Upper lobe of left lung (tissue), 6 donors: ENCODE measurements around the gene MED13L. TPM values are rescaled to one million over a fixed set of nuclear protein-coding genes. Genes with fewer than 3 reads are reported as not detected.

Experiments used
- ATAC-seq, 2 donors: fragments of 200-7000 bp; cut with Tn5 transposase; one replicate each; pipeline ENCODE4 v1.9.1; 2022; ENCODE audit warnings: mild to moderate bottlenecking in 2 of 2, moderate library complexity in 2 of 2; ENCODE audit not compliant: low FRiP score in 2 of 2
- DNase-seq, 2 donors: peaks; one replicate each; pipeline ENCODE4 v3.0.0-alpha.2; 2019 to 2020
- H3K27ac ChIP-seq, 4 donors: fragments of 200-600 bp; sonication (generic); one replicate each; pipeline ENCODE4 v1.5.1; 2016 to 2019
- H3K27me3 ChIP-seq, 4 donors: fragments of 200-600 bp; sonication (generic); one replicate each; pipeline ENCODE4 v1.5.1; 2017 to 2019
- H3K36me3 ChIP-seq, 4 donors: fragments of 200-600 bp; sonication (generic); one replicate each; pipeline ENCODE4 v1.5.1; 2016 to 2019
- H3K4me1 ChIP-seq, 4 donors: fragments of 200-600 bp; sonication (generic); one replicate each; pipeline ENCODE4 v1.5.1; 2018 to 2019
- H3K4me3 ChIP-seq, 4 donors: fragments of 200-600 bp; sonication (generic); one replicate each; pipeline ENCODE4 v1.5.1; 2017 to 2019; ENCODE audit warnings: mild to moderate bottlenecking in 2 of 4, moderate library complexity in 1 of 4
- H3K9me3 ChIP-seq, 4 donors: fragments of 200-600 bp; sonication (generic); one replicate each; pipeline ENCODE4 v1.5.1; 2018 to 2019
- CTCF ChIP-seq, 6 experiments: fragments of 450-650 bp in 4 of 6; fragments of 200-600 bp in 2 of 6; sonication (generic) in 2 of 6; IDR thresholded peaks; one replicate each; pipeline ENCODE4 v1.5.1; 2016 to 2019; ENCODE audit warnings: antibody characterized with exemption in 6 of 6
- EP300 ChIP-seq, 4 donors: sonication (generic); formaldehyde crosslinking; IDR thresholded peaks; one replicate each; pipeline ENCODE4 v1.5.1; 2017; ENCODE audit warnings: antibody characterized with exemption in 4 of 4, control low read depth in 2 of 4
- POLR2A ChIP-seq, 4 donors: fragments of 450-650 bp; IDR thresholded peaks; one replicate each; pipeline ENCODE4 v1.5.1; 2016 to 2017; ENCODE audit warnings: antibody characterized with exemption in 4 of 4, mild to moderate bottlenecking in 2 of 4
- POLR2AphosphoS5 ChIP-seq, 2 donors: sonication (generic); formaldehyde crosslinking; IDR thresholded peaks; one replicate each; pipeline ENCODE4 v1.5.1; 2017; ENCODE audit warnings: antibody characterized with exemption in 2 of 2
- WGBS, 2 donors: methylation state at CpG; one replicate each; pipeline ENCODE4 v1.1.5; 2017 to 2018; 5-methylcytosine and 5-hydroxymethylcytosine counted together
- total RNA-seq, 6 donors: library from RNA; depleted of rRNA in 4 of 6; stranded (reverse); fragments of >200 nt in 4 of 6; gene quantifications; one replicate each; pipeline versions ENCODE4 v1.1.0 to v1.2.1, GENCODE V29; 2016 to 2021
- donor health status: DM: no; HTN: no; CAD: no; lungs with moderate emphysema.
- donor health status: DM: no; HTN: yes; CAD: no; lungs with severe emphysema.

Gene MED13L
- total RNA-seq, 6 donors from 2014 or later, result 96.6 to 178 (median 124) TPM

GRCh38 chr12:116104167-116104767, 173.2 kb downstream of the MED13L start:
- WGBS, 2 donors, result 92 to 97% methylated on average over 2 of the region's 2 CpGs
- H3K27ac ChIP-seq, result no peak overlapping the region
- DNase-seq, result no peak
- no peaks in the 10 kb centered on the region for H3K36me3 ChIP-seq
- peaks cover 0 to 23% (median 5%) of the 10 kb centered on the region in 4 donors for H3K4me1 ChIP-seq
- TF ChIP-seq POLR2A (IDR thresholded peaks at IDR 0.05) (no peak), CTCF (IDR thresholded peaks at IDR 0.05) (no peak), EP300 (IDR thresholded peaks at IDR 0.05) (no peak), POLR2AphosphoS5 (IDR thresholded peaks at IDR 0.05) (no peak)
- no peaks in the 10 kb centered on the region for H3K9me3 ChIP-seq
- no peak for ATAC-seq
- no peak overlapping the region for H3K4me3 ChIP-seq
- no peaks in the 10 kb centered on the region for H3K27me3 ChIP-seq

GRCh38 chr12:116101991-116102390, 175.5 kb downstream of the MED13L start:
- ATAC-seq, result no peak
- Histone ChIP-seq H3K4me3 (no peak overlapping the region), H3K27ac (no peak overlapping the region), H3K4me1 (peaks cover 0 to 26% (median 5%) of the 10 kb centered on the region in 4 donors), H3K27me3 (no peaks in the 10 kb centered on the region), H3K9me3 (no peaks in the 10 kb centered on the region), H3K36me3 (no peaks in the 10 kb centered on the region)
- WGBS, 2 donors, result 83 to 87% methylated on average over 2 of the region's 2 CpGs
- DNase-seq, result no peak
- no peak for TF ChIP-seq POLR2A (IDR thresholded peaks at IDR 0.05)
- no peak for TF ChIP-seq CTCF (IDR thresholded peaks at IDR 0.05)
- no peak for TF ChIP-seq EP300 (IDR thresholded peaks at IDR 0.05)
- no peak for TF ChIP-seq POLR2AphosphoS5 (IDR thresholded peaks at IDR 0.05)

GRCh38 chr12:116099652-116100432, 177.7 kb downstream of the MED13L start:
- no peak for ATAC-seq
- 66 to 67% methylated on average over 6 of the region's 6 CpGs for WGBS, 2 donors

GRCh38 chr12:116096874-116097273, 180.6 kb downstream of the MED13L start:
- DNase-seq (no peak), ATAC-seq (no peak)
- no peaks in the 10 kb centered on the region for H3K9me3 ChIP-seq
- H3K27me3 ChIP-seq, result no peaks in the 10 kb centered on the region
- WGBS, 2 donors, result 85 to 93% methylated on average over 5 of the region's 5 CpGs
- no peak overlapping the region for H3K4me3 ChIP-seq
- no peak for TF ChIP-seq POLR2AphosphoS5 (IDR thresholded peaks at IDR 0.05)
- TF ChIP-seq POLR2A (IDR thresholded peaks at IDR 0.05), result no peak
- no peak for TF ChIP-seq EP300 (IDR thresholded peaks at IDR 0.05)
- TF ChIP-seq CTCF (IDR thresholded peaks at IDR 0.05), result no peak
- peaks cover 0 to 12% (median 6%) of the 10 kb centered on the region in 4 donors for H3K4me1 ChIP-seq
- no peak overlapping the region for H3K27ac ChIP-seq
- H3K36me3 ChIP-seq, result peaks cover 0 to 4% (median 0%) of the 10 kb centered on the region in 4 donors

More at GRCh38 chr12:116099652-116100432, 177.7 kb downstream of the MED13L start:
- TF ChIP-seq CTCF (IDR thresholded peaks at IDR 0.05) (no peak), POLR2A (IDR thresholded peaks at IDR 0.05) (no peak), POLR2AphosphoS5 (IDR thresholded peaks at IDR 0.05) (no peak), EP300 (IDR thresholded peaks at IDR 0.05) (no peak)
- no peak overlapping the region for H3K4me3 ChIP-seq
- H3K36me3 ChIP-seq, result peaks cover 0 to 4% (median 0%) of the 10 kb centered on the region in 4 donors
- H3K4me1 ChIP-seq, result peaks cover 0 to 22% (median 4%) of the 10 kb centered on the region in 4 donors
- no peaks in the 10 kb centered on the region for H3K27me3 ChIP-seq
- no peak for DNase-seq
- H3K27ac ChIP-seq, result no peak overlapping the region
- H3K9me3 ChIP-seq, result no peaks in the 10 kb centered on the region
